Fibroblast of mammary gland (primary cell): ENCODE measurements around the gene STAT1.

ENCODE experiments used
- DNase-seq: peaks from one replicate; pipeline ENCODE4 v3.0.0-alpha.2; 2010; ENCODE audit warnings: low read depth
- H3K4me3 ChIP-seq: 2 replicates; pipeline ENCODE4 v1.5.1; 2011; ENCODE audit warnings: low read depth, mild to moderate bottlenecking, low read length, moderate library complexity; ENCODE audit not compliant: control insufficient read depth
- TF ChIP-seq, protein P1 (sequence below): conservative IDR thresholded peaks from 2 replicates; pipeline ENCODE4 v1.5.1; 2011; ENCODE audit warnings: low read depth, low read length, inconsistent platforms; ENCODE audit not compliant: control insufficient read depth, insufficient read depth

Gene STAT1

DNA sequence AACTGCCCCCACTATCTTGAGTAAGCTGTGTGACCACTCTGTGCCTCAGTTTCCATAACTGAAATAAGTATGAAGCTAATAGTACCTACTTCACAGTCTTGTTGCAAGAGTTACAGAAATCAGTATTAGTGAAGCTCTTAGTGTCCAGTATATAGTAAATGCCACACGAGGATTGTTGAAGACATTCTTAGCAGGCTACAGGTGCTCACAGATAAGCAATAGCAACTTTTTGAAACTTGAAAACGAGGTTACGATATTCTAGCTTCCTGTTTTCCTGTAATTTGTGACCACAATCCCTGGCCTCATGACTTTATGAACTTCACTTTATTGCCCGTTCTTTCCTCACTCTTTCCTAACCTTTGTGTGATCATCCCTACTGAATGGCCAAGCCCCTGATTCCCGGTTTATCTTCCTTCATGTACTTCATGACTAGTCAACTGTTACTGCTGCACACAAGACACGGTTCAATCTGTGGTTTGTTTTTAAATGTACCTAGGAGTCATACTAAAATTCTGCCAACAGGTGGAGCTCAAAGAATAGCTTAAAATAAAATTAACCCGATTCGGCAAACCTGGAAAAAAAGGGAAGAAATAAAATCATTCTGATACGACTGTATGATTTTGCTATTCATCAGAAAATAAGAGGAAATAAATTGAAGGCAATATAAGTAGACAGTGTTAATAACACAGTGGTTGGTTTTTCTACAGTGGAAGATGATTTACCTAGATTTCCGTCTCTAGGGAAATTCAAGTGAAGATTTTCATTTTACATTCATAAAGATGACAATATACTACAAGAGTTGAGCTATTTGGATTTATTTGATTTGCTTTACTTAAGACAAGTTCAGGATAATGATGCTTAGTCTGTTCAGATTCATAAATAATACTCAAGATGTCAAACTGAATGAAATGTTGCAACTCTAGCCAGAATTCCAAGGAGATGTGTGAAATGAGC, 38.1 kb upstream of the STAT1 start:
- no peak overlapping the region for H3K4me3 ChIP-seq
- TF ChIP-seq, protein P1, sequence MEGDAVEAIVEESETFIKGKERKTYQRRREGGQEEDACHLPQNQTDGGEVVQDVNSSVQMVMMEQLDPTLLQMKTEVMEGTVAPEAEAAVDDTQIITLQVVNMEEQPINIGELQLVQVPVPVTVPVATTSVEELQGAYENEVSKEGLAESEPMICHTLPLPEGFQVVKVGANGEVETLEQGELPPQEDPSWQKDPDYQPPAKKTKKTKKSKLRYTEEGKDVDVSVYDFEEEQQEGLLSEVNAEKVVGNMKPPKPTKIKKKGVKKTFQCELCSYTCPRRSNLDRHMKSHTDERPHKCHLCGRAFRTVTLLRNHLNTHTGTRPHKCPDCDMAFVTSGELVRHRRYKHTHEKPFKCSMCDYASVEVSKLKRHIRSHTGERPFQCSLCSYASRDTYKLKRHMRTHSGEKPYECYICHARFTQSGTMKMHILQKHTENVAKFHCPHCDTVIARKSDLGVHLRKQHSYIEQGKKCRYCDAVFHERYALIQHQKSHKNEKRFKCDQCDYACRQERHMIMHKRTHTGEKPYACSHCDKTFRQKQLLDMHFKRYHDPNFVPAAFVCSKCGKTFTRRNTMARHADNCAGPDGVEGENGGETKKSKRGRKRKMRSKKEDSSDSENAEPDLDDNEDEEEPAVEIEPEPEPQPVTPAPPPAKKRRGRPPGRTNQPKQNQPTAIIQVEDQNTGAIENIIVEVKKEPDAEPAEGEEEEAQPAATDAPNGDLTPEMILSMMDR = peak; percentile 58
- DNase-seq = peak; percentile 79

DNA sequence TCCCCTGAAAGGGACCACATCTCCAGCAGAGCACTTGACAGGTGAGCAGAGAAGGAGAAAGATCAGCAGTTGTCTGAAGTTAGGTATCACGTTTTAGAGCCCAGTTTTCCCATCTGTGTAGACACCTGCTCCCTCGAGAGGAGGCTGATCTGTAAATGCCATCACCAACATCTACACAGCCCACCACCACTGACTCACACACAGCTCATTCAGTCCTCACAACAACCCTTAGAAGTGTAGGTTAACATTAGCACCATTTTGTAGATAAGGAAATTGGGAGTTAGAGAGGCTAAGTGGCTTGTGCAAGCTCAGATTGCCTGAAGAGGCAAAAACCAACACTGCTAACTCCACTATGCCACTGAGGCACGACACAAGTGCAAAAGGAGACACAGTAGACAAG, 37.2 kb upstream of the STAT1 start:
- peak; percentile 56 for DNase-seq
- TF ChIP-seq, protein P1 = no peak
- H3K4me3 ChIP-seq = no peak overlapping the region

DNA sequence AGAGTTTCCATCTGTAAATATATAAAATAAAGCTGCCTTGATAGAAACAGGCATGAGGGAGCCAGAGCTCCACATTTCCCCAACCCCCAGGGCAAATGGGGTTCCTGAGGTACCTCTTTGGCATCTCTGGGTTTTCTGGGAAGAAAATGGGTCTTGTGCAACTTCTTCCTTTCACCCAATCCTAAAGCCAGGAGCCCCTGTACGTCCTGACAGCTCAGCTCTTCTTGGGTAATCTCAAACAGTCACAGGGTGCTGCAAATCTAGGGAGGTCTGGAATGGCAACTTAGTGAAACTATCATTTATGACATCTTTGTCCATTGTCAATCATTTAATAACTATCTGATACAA, 36.6 kb upstream of the STAT1 start:
- TF ChIP-seq, protein P1 = no peak
- DNase-seq = peak; percentile 91
- H3K4me3 ChIP-seq = no peak overlapping the region

DNA sequence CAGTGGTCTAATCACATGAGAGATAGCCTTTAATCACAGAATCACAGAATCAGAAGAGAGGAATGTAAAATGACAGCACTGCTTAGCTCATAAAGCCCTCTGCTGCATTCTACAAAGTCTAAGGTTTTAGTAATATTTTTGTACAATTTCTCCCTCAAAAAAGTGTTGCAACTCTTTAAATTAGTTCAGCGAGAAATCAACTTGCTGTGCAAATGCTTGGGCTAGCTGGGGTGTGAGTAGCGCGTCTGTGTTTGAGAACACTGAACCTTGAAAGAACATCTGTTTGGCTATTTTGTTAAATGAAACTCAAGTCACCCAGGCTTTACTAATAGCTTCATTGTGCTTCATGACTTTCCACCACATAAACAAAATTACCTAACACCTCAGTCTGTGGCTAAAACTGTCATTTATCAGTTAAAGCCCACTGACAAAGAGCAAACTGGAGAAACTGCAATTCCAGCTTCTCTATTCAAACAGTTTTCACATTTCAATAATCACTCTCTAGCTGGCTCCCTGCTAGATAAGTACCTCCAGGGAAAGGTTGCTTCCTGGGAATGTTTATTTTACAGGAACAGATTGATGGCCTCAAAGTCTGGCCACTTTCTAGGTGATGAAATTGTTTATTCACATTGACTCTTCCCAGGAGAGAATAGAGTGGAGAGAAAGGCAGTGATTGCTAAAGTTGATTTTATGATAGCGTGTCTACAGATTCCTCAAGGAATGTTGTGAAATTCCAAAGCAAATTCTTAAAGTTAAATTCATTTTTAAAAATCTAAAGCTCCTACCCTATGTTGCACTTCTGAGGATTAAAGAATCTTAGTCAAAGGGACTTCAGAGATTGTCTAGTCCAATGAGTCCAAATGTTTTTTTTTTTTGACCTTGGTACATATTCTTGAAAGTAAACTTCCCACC, 36.0 kb upstream of the STAT1 start:
- TF ChIP-seq, protein P1 = no peak
- H3K4me3 ChIP-seq = no peak overlapping the region
- DNase-seq = peak; percentile 89

DNA sequence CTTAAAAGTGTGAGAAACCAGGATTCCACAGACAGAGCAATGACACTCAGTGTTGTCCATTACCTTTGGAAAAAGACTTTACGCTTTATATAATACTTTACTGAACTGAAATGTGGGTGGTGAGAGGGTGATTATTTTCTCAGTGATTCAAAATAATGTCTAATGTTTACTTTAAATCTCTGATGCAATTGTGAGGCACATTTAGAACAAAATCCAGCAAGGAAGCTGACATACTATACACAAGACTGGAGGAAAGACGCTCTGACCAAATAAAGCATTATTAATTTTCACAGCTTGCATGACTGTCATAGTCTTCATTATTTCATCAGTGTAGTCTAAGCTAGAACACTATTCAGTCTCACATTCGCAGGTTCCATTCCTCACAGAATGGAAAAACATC, 34.1 kb upstream of the STAT1 start:
- DNase-seq = peak; percentile 72
- no peak overlapping the region for H3K4me3 ChIP-seq
- TF ChIP-seq, protein P1 = no peak

DNA sequence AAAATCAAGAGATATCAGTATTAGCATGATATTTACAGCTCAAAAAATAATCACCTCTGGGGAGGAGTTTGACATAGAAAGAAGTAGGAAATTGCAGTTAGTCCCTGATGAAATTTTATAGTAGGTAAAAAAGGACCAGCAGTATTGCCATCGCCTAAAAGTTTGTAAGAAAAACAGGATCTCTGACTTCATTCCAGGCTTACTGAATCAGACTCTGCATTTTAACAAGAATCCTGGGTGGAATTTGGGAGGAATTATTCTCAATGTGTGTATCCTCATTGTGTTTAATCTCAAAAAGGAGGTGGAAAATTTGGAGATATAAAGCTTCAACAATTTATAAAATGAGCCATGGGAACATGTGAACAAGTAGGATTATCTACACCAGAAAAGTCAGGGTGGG, 31.2 kb upstream of the STAT1 start:
- H3K4me3 ChIP-seq = no peak overlapping the region
- TF ChIP-seq, protein P1 = no peak
- DNase-seq = no peak
